ENCODE results near the gene FBXW7. TPM values are rescaled to one million over a fixed set of nuclear protein-coding genes. Genes with fewer than 3 reads are reported as not detected.

Gene FBXW7
- total and polyA plus RNA-seq, 2 of the 13 experiments (the other 11 are each of a cell fraction or from before 2014, with no cell fraction given) = 5.0 to 40.9 TPM

DNA sequence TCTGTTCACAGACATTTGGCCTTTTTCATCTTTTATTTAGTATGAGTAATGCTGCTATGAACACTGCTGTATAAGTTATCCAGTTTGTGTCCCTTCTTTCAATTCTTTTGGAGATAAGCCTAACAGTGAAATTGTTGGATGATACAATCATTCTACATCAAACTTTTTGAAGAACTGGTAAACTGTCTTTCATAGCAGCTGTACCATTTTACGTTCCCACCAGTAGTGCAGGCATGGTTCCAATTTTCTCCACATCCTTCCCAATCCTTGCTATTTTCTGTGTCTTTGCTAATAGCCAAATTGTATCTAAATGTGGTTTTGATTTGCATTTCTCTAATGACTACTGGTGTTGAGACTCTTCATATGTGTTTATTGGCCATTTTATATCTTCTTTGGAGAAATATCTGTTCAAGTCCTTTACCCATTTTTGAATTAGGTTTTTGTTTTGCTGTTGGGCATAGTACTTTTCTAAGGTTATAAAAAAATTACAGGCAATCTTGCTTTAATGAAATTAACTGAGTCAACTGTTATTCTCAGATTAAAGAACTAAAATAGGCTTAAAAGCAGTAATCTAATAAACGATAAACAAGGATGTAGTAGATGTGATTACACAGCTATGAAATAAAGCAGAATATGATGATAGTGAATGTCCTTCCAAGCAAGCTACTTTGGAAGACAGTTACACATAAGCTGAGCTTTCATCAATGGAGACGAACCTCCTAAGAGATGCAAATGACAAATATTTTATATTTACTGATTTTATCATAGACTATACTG, 57.2 kb downstream of the FBXW7 start:
- no peaks in the 10 kb centered on the region for H4K20me1 ChIP-seq (ENCODE audit: insufficient read depth, low read length)
- H3K4me1 ChIP-seq (ENCODE audit: insufficient read depth, low read length) = peaks cover 64% of the 10 kb centered on the region
- ChIA-PET POLR2A (no interaction called here), CTCF (ENCODE audit: low intra/inter-chr PET ratio, low total read pairs) (no interaction called here)
- no TSS peak for BruUV-seq (replicated peaks)
- peaks cover 56% of the 10 kb centered on the region for H3K79me2 ChIP-seq (ENCODE audit: insufficient read depth, low read length)
- H3K9ac ChIP-seq (ENCODE audit: insufficient read depth, low read depth, low read length) = no peak overlapping the region
- H3K36me3 ChIP-seq (replicated peaks in 1 of 2; ENCODE audit: control insufficient read depth in 1 of 2, insufficient read depth in 2 of 2, low read length in 2 of 2) = no peaks in the 10 kb centered on the region
- H3K27me3 ChIP-seq (ENCODE audit: control insufficient read depth in 1 of 2, insufficient read depth in 2 of 2, low read length in 2 of 2) = no peaks in the 10 kb centered on the region
- no peak overlapping the region for H3K27ac ChIP-seq (ENCODE audit: extremely low read length, insufficient read depth, low read length)
- H3K9me3 ChIP-seq (ENCODE audit: low read length) = no peaks in the 10 kb centered on the region
- intact Hi-C loops (cut with micrococcal nuclease; ENCODE audit: unreplicated experiment) = no loop called here
- 96% methylated on average over 3 of the region's 3 CpGs for WGBS (ENCODE audit: low lambda C conversion rate)
- no peak overlapping the region for H2AFZ ChIP-seq (ENCODE audit: low read length)
- H3K4me2 ChIP-seq (ENCODE audit: low read depth, low read length) = no peak overlapping the region
- no peak overlapping the region for H3K4me3 ChIP-seq (replicated peaks in 1 of 3; ENCODE audit: insufficient read depth in 1 of 3, low read depth in 2 of 3, low read length in 3 of 3)
- no peak for FAIRE-seq
- no peak for DNase-seq (ENCODE audit: low spot score)
- in situ Hi-C loops (cut with HindIII; ENCODE audit: extremely low pct_ligation_motif_present, low pct_unique_long_range_greater_than_20kb) = no loop called here
- no peak for ATAC-seq
- no peak for TF ChIP-seq ZNF781 (CRISPR knock-in tag; IDR thresholded peaks at IDR 0.05; ENCODE audit: borderline replicate concordance, not compliant biosample characterization)
- no peak for TF ChIP-seq MLLT10 (CRISPR knock-in tag; IDR thresholded peaks at IDR 0.05)
- no peak for TF ChIP-seq ZFP37 (CRISPR knock-in tag; IDR thresholded peaks at IDR 0.05; ENCODE audit: borderline replicate concordance)
- no peak for TF ChIP-seq ZNF335 (CRISPR knock-in tag; IDR thresholded peaks at IDR 0.05)
- no peak for TF ChIP-seq MXD4 (CRISPR knock-in tag; IDR thresholded peaks at IDR 0.05)
- no peak for TF ChIP-seq ZNF660 (CRISPR knock-in tag; IDR thresholded peaks at IDR 0.05; ENCODE audit: borderline replicate concordance, low read depth)
- TF ChIP-seq CCDC6 (CRISPR knock-in tag; IDR thresholded peaks at IDR 0.05) = no peak
- no peak for TF ChIP-seq PBX3 (CRISPR knock-in tag; IDR thresholded peaks at IDR 0.05; ENCODE audit: borderline replicate concordance)
- no peak for TF ChIP-seq ZNF605 (CRISPR knock-in tag; IDR thresholded peaks at IDR 0.05)
- no peak for TF ChIP-seq ZSCAN20 (CRISPR knock-in tag; IDR thresholded peaks at IDR 0.05; ENCODE audit: borderline replicate concordance)
- TF ChIP-seq ZNF672 (CRISPR knock-in tag; IDR thresholded peaks at IDR 0.05) = no peak
- no peak for TF ChIP-seq TCF7 (IDR thresholded peaks at IDR 0.05; ENCODE audit: low read depth)
- TF ChIP-seq KLF6 (CRISPR knock-in tag; IDR thresholded peaks at IDR 0.05) = no peak
- no peak for TF ChIP-seq KAT7 (CRISPR knock-in tag; IDR thresholded peaks at IDR 0.05; ENCODE audit: borderline replicate concordance)
- no peak for TF ChIP-seq NR2F1 (CRISPR knock-in tag; IDR thresholded peaks at IDR 0.05)
- no peak for TF ChIP-seq ZNF670 (CRISPR knock-in tag; IDR thresholded peaks at IDR 0.05; ENCODE audit: borderline replicate concordance)
- no peak for TF ChIP-seq ZNF589 (CRISPR knock-in tag; conservative IDR thresholded peaks at IDR 0.05)
- TF ChIP-seq SRSF9 (IDR thresholded peaks at IDR 0.05; ENCODE audit: borderline replicate concordance, insufficient read depth, low read depth, low read length, poor library complexity, severe bottlenecking) = no peak

Measured in HepG2 (cell line).